ENCODE data around the gene HERC3.
"Not testable (repeated sequence)": the region's sequence is repeated elsewhere in the genome, so short reads cannot be mapped to it uniquely, and the experiment has no call there.

Gene HERC3

DNA sequence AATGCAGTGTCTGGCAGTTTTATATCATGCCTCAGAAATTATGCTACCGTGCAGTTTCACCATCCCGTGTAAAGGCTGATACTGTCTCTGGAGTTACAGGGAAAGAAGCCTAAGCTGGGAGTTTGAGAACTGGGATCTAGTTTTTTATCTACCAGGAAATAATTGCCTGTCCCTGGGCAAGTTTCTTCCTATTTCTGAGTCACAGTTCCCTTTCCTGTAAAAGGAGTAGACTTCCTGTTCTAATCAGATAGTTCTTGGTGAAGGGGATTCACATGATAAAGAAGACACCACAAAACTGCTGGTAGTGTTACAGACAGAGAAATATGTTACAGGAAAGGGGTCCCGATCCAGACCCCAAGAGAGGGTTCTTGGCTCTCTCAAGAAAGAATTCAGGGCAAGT lies 17.1 kb downstream of the HERC3 start:
- no peak for DNase-seq (ENCODE audit: low read depth in 2 of 2)

- not testable (repeated sequence) for DNase-seq (ENCODE audit: low read depth in 2 of 2)
Observed at GRCh38 chr4:88609794-88610193, 17.5 kb downstream of the HERC3 start.

DNA sequence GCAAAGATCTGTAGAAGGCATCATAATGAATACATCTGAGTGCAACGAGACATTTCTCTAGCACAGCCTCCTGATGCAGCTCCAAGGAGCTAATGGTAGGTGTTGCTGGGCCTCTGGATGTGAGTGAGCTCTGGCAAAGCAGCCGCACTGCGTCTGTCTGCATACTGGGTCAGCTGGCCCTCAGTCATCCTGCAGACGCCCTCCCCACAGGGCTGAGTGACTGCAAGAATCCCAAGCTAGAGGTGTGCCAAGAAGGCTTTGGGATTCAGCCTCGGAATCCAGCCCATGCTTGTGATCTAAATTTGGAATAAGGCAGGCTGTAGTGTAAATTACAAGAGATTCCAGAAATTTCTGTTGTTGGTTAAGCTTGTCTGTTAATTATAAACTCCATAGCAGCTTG lies 18.5 kb downstream of the HERC3 start:
- no peak for DNase-seq (ENCODE audit: low read depth in 2 of 2)

- no peak for DNase-seq (ENCODE audit: low read depth in 2 of 2)
Observed at GRCh38 chr4:88613417-88613875, 21.2 kb downstream of the HERC3 start.

- DNase-seq (ENCODE audit: low read depth in 2 of 2), result no peak
Observed at GRCh38 chr4:88614058-88614457, 21.8 kb downstream of the HERC3 start.

DNA sequence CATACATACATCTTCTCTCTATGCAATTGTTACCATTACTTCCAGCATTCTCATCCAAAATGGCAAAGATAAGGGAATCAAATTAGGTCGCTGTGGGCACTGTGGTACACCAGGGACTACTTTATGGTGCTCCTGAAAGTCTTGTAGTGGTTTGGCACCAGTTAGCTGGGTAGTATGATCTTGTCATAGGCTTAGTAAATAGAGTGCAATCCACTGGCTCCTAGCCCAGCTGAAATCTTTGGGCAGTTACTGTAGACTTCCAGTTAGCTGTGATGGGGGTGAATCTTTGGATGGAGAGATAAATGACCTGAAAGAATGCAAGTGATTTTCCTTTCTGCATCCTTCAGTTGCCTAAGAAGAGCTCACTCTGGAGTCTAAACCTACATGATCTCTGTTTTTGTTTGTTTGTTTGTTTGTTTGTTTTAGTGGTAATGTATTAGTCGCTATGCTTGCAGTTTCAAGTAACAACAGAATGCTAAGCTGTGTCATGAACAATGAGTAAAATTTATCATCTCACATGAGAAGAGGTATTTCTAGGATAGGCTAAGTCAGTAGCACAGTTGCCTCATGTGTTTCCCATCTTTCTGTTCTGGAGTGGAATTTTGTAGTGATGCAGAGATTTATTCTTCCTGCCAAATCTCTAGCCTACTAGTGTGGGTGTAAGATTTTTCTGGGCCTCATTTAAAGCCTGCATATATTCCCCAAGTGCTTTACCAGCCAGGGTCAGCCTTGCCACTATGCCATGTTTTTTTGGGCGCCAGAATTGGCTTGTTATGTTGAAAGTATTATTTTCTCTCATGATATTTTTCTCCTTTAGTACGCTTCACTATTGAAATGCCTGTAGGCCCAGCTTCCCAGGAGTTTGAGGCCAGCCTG lies 24.2 kb downstream of the HERC3 start:
- DNase-seq (ENCODE audit: low read depth in 2 of 2), result no peak

- no peak for DNase-seq (ENCODE audit: low read depth in 2 of 2)
Observed at GRCh38 chr4:88618782-88619485, 26.7 kb downstream of the HERC3 start.

- DNase-seq (ENCODE audit: low read depth in 2 of 2), result no peak
Observed at GRCh38 chr4:88619971-88620370, 27.7 kb downstream of the HERC3 start.

- DNase-seq (ENCODE audit: low read depth in 2 of 2), result no peak
Observed at GRCh38 chr4:88621763-88622327, 29.6 kb downstream of the HERC3 start.

DNA sequence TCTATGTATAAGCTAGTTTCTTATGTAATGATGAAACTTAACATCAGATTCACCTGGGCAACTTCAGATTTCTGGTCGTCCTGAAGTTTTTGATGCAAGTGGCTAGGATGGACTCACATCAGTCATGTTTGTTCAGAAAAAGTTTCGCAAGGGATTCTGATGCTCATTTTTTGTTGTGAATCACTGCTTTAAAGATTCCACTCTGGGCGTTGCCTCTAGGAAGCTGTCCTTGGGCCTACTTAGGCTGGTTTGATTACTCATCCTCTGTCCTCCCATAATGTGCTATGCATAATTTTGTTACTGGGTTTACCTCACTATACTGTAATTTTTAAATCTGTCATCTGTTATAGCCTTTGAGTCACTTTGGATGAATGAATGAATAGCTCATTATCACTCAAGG lies 30.8 kb downstream of the HERC3 start:
- no peak for DNase-seq (ENCODE audit: low read depth in 2 of 2)

DNA sequence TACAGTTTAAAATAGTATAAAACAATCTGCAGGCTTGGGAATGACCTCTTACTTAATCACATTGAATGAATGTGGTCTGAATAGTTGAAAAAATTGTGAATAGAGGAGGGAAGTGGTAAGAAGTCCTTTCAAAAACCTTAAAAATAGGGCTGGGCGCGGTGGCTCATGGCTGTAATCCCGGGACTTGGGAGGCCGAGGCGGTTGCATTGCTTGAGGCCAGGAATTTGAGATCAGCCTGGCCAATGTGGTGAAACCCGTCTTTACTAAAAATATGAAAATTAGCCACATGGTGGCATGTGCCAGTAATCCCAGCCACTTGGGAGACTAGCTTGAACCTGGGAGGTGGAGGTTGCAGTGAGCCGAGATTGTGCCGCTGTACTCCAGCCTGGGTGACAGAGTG lies 36.5 kb downstream of the HERC3 start:
- DNase-seq (ENCODE audit: low read depth in 2 of 2), result no peak

DNA sequence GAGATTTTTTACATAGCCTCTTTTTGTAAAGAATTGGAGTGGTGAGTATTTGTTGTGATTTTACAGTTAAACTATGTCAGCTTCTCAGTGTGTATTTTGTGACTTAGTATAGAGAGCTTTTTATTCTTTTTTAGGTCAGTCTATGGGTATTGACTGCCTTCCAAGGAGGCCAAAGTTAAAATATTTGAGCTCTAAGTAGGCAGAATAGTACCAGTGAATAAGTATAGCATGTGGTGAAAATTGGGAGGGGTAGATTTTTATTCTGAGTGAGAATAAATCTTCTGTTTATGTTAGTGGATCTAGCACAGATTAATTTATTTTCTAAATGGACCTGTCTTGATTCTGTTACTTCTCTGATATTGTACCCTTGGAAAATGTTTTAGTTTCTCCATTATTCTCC lies 37.5 kb downstream of the HERC3 start:
- DNase-seq (ENCODE audit: low read depth in 2 of 2), result no peak

GRCh38 chr4:88630756-88631155 lies 38.5 kb downstream of the HERC3 start:
- no peak for DNase-seq (ENCODE audit: low read depth in 2 of 2)

DNA sequence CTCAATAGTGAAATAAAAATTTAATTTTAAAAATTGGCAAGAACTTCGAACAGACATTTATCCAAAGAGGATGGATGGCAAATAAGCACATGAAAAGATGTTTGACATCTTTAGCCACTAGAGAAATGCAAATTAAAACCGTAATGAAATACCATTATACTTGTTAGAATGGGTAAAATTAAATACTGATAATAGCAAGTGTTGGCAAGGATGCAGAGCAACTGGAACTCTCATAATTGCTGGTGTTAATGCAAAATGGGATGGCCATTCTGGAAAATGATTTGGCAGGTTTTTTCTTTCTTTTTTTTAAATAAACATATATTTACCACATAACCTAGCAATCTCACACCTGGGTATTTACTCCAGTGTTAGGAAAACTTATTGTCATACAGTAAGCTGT lies 51.7 kb downstream of the HERC3 start:
- DNase-seq (ENCODE audit: low read depth in 2 of 2), result no peak

DNA sequence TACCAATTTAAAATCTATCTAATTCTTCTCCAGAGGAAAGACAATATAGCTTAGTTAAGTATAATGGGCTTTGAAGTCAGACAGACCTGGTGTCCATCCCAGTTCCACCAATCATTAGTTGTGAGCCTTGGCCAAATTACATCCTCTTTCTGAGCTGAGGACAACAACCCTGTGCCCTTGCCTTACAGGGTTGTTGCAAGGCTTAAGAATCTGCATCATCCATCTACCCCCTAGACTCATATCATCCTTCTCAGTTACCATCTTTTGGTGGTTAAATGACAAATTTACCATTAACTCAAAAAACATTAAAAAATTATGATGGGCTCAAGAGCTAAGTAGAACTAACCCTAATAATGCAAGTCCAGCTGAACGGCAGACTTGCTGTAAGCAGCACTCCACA lies 53.7 kb downstream of the HERC3 start:
- no peak for DNase-seq (ENCODE audit: low read depth in 2 of 2)

DNA sequence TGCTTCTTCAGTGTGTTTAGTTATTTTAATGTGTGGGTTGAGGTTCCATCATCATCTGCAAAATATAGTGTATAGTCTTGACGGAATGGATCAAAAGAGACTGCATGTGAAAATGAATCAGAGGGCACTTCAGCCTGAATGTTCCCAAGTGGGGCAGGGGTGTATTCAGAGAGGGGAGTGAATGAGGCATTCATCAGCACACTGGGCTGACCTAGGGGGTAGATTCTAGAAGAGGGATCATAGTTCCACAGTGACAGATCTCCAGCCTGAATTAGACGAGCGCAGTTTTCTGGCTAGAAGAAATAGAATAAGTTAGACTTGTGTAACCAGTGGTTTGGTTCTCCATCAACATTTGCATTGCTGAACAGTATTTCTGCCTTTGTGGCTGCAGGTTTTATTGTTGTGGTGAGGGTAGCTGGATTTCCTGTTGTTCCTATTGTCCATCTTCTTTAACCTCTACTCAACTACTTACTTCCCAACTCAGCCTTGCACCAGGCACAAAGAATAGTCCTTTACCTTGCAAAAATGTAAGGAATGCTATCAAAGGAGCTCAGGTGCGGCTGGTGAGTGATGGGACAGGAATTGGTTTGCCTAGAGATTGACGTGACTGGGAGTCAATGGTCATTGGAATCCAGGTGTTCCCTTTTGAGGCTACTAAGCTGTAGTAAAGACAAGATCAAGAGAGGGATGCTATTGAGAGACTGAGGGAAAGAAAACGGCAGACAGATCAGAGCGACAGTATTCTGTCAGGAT lies 54.4 kb downstream of the HERC3 start:
- DNase-seq (ENCODE audit: low read depth in 2 of 2), result no peak

- DNase-seq (ENCODE audit: low read depth in 2 of 2), result no peak
Observed at GRCh38 chr4:88649716-88650115, 57.4 kb downstream of the HERC3 start.

DNA sequence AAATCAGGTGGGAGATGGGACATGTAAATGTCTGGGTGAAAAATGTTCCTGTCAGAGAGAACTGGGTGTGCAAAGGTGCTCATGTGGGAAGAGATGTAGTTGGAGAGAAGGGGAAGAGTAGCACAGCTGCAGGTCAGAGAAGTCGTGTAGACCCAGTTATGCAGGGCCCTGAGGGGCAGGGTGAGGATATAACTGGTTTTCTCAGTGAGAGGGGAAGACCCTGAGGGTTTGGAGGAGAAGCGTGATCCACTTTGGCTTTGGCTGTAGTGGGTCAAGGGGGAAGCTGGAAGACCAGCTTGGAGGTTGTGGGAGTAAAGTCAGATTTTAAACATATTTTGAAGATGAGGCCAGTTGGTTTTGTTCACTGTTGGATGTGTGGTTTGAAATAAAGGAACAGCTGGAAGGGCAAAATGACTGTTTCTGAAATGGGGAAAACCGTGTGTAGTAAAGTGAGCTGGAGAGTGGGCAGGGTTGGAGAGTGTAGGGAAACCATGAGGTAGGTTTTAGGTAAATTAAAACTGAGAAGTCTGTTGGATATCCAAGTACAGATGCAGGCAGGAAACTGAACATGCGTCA lies 61.2 kb downstream of the HERC3 start:
- no peak for DNase-seq (ENCODE audit: low read depth in 2 of 2)

DNA sequence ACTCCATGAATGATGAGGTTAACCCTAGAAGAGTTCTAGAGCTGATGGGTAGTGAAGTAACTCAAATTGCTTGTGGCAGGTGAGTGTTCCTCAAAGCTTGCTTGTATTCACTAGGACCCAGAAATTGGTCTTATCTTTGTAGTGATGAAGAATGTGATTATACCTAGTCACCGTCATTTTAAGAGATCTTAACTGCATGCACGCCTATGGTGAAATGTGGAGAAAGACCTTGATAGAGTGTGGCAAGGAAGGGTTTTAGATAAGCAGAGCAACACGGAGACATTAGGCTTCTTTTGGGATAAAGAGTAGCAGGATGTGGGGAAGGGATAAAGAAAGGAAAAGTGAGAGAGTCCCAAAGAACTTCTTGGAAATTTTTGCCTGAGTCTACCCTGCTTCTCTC lies 62.9 kb downstream of the HERC3 start:
- no peak for DNase-seq (ENCODE audit: low read depth in 2 of 2)

GRCh38 chr4:88659055-88659889 lies 67.0 kb downstream of the HERC3 start:
- DNase-seq (ENCODE audit: low read depth in 2 of 2), result no peak

DNA sequence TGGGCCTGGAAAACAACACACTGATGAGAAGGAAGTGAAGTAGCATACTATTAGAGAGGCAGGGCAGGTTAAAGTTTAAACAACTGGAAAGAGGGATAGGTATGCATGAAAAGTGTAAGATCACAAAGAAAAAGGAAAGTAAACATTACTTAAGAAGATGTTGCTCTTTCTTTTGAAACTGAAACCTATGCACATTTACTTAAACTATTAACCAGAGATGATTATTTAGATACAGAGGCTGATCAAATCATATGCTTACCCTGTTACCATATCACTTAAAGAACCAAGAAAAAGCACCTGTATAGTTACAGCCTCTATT lies 67.6 kb downstream of the HERC3 start:
- DNase-seq (ENCODE audit: low read depth in 2 of 2), result no peak

Measured in stimulated activated CD8-positive, alpha-beta memory T cell treated with anti-CD3 and anti-CD28 coated beads, Interleukin-7, amount 100 ng/mL, for 4 hours (primary cell).